ENCODE measurements around the gene NDUFS2.
A peak's percentile ranks its signal among the peaks of the same experiment; 100 is the strongest.
"Not testable (repeated sequence)": the region's sequence is repeated elsewhere in the genome, so short reads cannot be mapped to it uniquely, and the experiment has no call there.

NDUFS2 gene

DNA sequence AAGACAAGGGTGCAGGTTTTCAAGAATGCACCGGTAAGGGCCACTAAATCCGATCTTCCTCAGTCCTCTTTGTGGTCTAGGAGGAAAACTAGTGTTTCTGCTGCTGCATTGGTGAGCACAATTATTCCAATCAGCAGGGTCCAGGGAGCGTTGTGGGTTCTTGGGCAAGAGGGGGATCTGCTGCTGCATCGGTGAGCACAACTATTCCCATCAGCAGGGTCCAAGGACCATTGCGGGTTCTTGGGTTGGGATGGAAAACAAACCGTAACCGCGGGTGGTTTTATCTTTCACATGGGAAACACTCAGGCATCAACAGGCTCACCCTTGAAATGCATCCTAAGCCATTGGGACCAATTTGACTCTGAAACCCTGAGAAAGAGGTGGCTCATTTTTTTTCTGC is 49.4 kb downstream of the NDUFS2 start:
- no peak for DNase-seq (ENCODE audit: low spot score)
- H3K4me3 ChIP-seq: no peak overlapping the region
- TF ChIP-seq CTCF (IDR thresholded peaks at IDR 0.05): no peak

GRCh38 chr1:161255302-161255701 is 53.1 kb downstream of the NDUFS2 start:
- H3K27ac ChIP-seq; DNase-seq (ENCODE audit: low spot score); H3K4me3 ChIP-seq: not testable (repeated sequence)

More for the DNA sequence above, 49.4 kb downstream of the NDUFS2 start:
- no peak overlapping the region for H3K27ac ChIP-seq

DNA sequence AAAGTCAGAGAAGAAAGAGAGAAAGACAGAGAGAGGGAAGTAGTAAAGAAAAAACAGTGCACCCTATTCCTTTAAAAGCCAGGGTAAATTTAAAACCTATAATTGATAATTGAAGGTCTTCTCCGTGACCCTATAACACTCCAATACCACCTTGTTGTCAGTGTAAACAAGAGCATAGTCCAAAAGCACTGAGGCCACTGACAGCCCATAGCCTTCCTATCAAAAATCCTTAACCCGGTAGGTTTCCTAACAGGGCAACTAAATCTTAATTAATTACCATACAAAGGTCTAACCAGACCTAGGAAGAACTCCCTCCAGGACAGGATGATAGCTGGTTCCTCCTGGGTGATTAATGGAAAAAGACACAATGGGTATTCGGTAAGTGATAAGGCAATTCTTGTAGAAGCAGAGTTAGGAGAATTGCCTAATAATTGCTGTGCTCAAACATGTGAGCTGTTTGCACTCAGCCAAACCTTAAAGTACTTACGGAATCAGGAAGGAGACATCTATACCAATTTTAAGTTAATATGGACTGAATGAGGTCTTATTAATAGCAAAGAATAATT is 53.9 kb downstream of the NDUFS2 start:
- H3K4me3 ChIP-seq; DNase-seq (ENCODE audit: low spot score); H3K27ac ChIP-seq: not testable (repeated sequence)

DNA sequence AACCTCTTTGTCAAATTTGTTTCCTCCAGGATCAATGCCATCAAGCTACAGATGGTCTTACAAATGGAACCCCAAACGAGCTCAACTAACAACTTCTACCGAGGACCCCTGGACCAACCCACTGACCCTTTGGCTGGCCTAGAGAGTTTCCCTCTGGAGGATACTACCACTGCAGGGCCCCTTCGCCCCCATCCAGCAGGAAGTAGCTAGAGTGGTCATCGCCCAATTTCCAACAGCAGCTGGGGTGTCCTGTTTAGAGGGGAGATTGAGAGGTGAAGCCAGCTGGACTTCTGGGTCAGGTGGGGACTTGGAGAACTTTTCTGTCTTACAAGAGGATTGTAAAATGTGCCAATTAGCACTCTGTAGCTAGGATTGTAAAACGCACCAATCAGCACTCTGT is 54.9 kb downstream of the NDUFS2 start:
- not testable (repeated sequence) for DNase-seq (ENCODE audit: low spot score); H3K27ac ChIP-seq; H3K4me3 ChIP-seq

DNA sequence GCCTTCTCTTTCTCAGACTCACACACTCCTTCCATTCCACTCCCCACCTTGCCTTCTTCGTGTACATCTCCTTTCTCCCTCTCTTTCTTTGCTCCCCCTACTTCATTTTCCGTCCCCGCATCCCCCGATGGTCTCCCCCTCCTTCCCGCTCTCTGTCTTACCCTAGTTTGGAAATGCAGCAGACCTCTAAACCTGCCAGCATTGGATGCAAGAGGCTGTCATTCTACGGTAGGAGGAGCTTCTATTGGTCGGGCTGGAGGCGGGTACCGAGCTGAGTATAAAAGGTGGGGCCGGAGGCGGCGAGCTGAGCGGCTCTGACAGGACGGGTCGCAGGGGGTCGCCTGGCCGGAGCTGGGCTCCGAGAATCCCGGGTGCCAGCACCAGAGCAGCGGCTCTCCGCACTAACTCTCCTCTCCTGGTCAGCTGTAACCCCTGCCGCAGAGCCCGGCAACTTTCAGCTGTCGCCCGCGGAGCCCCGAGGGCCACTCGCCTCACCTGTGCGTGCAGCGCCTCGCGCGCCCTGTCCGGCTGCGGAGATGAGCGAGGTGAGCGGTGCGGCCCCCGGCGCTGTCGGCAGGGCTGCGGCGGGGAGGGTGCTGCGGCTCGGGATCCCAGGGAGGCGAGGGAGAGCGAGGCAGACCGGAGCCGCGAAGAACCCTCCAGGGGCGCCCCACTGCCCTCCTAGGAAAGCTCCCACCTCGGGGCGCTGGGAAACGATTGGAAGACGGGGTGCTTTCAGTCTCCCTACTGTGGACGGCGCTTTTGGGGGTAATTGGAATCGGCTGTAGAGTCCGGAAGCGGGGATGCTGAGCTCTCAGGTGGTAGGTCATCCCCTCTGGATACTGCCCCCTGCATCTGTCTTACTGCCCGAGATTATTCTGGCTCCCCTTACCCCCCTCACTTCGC is 56.5 kb downstream of the NDUFS2 start, which contains the start of gene PCP4L1:
Gene PCP4L1, plus strand, starts transcription at position 307 of the 906 bp plus-strand sequence. Its CDS starts 230 bp downstream, at position 537.
- peak within 1 kb of the TSS; percentile 70 for H3K4me3 ChIP-seq
- no peak for TF ChIP-seq CTCF (IDR thresholded peaks at IDR 0.05)
- H3K27ac ChIP-seq: no peak within 1 kb of the TSS
- no peak for DNase-seq (ENCODE audit: low spot score)

DNA sequence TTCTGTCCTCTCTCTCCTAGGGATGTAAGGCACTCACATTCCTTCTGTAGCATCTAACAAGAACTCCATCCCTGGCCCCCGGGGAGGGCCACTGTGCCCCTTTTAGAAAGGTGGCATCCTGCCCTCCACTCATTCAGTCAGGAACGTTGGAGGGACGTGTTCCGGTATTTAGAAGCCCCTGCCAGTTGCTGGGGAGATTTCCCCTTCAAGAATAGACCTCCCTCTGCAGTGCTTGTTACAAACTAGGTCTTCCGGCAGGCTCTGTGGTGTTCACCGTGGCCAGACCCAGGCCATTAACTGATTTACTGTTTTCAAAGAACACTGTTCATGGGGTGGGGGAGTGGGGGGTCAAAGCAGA is 57.2 kb downstream of the NDUFS2 start:
- peak overlapping the region; percentile 70 for H3K4me3 ChIP-seq
- no peak for TF ChIP-seq CTCF (IDR thresholded peaks at IDR 0.05)
- H3K27ac ChIP-seq: no peak overlapping the region
- no peak for DNase-seq (ENCODE audit: low spot score)

- no peak for TF ChIP-seq CTCF (IDR thresholded peaks at IDR 0.05)
- Histone ChIP-seq H3K4me3 (peak overlapping the region; percentile 70), H3K27ac (no peak overlapping the region)
- DNase-seq (ENCODE audit: low spot score): no peak
These were observed 57.6 kb downstream of the NDUFS2 start for GRCh38 chr1:161259765-161260164.

DNA sequence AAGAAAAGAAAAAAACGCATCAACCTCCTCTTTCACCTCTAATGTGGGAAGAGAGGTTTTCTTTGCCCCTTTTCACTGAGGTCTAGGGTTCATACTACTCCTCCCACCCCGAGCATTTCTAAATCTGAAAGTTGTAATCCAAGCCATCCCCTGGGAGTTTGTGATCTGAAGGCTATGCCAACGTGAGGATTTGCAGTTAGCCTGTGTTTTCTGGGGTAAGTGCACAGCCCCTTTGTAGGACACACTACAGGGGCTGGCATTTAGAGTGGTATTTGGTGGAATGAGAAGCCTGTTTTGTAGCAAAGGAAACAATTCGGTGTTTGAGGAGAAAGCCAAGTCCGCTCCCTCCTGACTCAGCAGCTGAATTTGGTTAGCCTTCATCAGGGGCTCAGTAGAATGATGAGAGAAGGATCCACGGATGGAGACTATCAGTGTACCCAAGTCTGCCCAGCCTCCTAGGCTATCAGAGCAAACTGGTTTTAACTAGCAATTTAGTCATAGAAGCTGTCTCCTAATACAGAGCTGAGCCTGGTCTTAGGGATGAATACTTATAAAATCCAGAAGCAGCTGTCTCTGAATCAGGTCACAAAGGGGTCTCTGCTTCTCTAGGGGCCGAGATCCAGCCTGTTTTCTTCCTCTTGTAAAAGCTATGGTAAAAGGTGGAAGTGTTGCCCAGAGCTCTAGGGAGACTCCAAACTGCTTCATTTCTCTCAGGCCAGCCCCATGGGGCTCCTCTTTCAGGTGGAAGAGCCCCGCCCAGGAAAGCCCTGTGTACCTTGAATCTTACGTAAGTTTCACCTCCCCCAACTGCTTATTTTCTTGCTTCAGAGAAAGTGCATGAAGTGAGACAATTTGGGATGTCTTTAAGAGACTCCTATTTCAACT is 58.5 kb downstream of the NDUFS2 start:
- no peak for TF ChIP-seq CTCF (IDR thresholded peaks at IDR 0.05)
- H3K27ac ChIP-seq: no peak overlapping the region
- H3K4me3 ChIP-seq: no peak overlapping the region
- DNase-seq (ENCODE audit: low spot score): no peak
